GM18499 (cell line): Measurements from ENCODE around the gene RRP7A.
"Not testable (repeated sequence)": the region's sequence is repeated elsewhere in the genome, so short reads cannot be mapped to it uniquely, and the experiment has no call there.

ENCODE experiments used
- ATAC-seq: cut with Tn5 transposase; IDR thresholded peaks from one replicate; pipeline ENCODE4 v1.9.1; 2021; ENCODE audit warnings: moderate number of reproducible peaks; ENCODE audit not compliant: insufficient read depth, unreplicated experiment

RRP7A gene

GRCh38 chr22:42500161-42500835 lies 19.3 kb downstream of the RRP7A start:
- no peak for ATAC-seq

GRCh38 chr22:42499773-42500160 lies 19.8 kb downstream of the RRP7A start:
- not testable (repeated sequence) for ATAC-seq

GRCh38 chr22:42495533-42496141 lies 24.0 kb downstream of the RRP7A start:
- not testable (repeated sequence) for ATAC-seq

- no peak for ATAC-seq
Observed at GRCh38 chr22:42493393-42493792, 26.2 kb downstream of the RRP7A start.

- ATAC-seq: no peak
Observed at GRCh38 chr22:42492323-42492690, 27.3 kb downstream of the RRP7A start.

GRCh38 chr22:42490243-42490832 lies 29.3 kb downstream of the RRP7A start:
- ATAC-seq: no peak

- ATAC-seq: no peak
Observed at GRCh38 chr22:42489000-42489399, 30.6 kb downstream of the RRP7A start.

GRCh38 chr22:42484506-42484905 lies 35.1 kb downstream of the RRP7A start:
- ATAC-seq: no peak

- not testable (repeated sequence) for ATAC-seq
Observed at GRCh38 chr22:42483610-42484223, 35.9 kb downstream of the RRP7A start.

GRCh38 chr22:42475122-42475521 lies 44.5 kb downstream of the RRP7A start:
- ATAC-seq: no peak

GRCh38 chr22:42473484-42474193 lies 46.0 kb downstream of the RRP7A start:
- no peak for ATAC-seq

GRCh38 chr22:42472671-42473070 lies 46.9 kb downstream of the RRP7A start:
- no peak for ATAC-seq

- ATAC-seq: no peak
Observed at GRCh38 chr22:42471441-42471840, 48.2 kb downstream of the RRP7A start.

GRCh38 chr22:42470366-42471082 lies 49.1 kb downstream of the RRP7A start:
- no peak for ATAC-seq

GRCh38 chr22:42468841-42469240 lies 50.8 kb downstream of the RRP7A start:
- ATAC-seq: no peak

GRCh38 chr22:42462016-42462415 lies 57.6 kb downstream of the RRP7A start:
- ATAC-seq: no peak

GRCh38 chr22:42461511-42461910 lies 58.1 kb downstream of the RRP7A start:
- no peak for ATAC-seq
